ENCODE results near the gene EVL. TPM values are rescaled to one million over a fixed set of nuclear protein-coding genes. Genes with fewer than 3 reads are reported as not detected.

EVL gene
- total RNA-seq, 1 donor, result 14.4 TPM

DNA sequence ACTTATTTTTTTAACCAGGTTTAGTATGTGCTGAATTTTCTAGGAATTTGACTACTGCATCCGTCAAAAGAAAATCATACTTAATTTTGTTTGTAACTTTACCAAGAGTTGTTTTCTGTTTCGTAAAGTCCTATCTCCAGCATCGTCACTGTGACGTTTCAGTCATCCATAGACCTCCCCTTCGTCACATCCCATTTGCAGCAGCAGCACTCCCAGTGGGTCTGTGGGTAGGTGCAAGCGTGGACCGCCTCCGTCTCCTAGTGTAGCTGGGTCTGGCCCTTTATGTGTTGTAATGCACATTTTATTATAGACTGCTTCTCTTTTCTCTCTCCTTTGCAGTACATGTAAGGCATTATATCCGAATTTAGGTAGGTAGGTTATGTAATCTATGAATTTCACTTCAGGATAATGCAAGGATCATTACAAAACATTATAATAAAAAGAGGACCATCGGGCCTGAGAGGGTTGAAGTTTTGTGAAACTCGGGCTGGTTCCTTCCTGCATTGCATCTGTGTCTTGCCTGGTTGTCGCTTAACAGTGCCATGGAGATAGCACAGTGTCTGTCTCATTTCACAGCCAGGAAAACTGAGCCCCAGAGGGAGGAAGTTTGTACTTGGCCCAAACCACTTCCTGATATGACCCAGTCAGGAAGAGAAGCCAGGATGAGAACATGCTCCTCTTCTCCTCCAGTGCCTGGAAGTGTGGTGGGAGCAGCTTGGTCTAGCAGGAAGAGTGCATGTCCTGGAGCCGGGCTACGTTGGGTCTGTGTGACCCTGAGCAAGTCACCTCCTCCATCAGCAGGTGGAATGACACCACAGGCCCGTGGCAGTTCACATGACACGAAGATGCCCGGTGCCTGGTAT is 41.3 kb downstream of the EVL start:
- TF ChIP-seq, protein P1, sequence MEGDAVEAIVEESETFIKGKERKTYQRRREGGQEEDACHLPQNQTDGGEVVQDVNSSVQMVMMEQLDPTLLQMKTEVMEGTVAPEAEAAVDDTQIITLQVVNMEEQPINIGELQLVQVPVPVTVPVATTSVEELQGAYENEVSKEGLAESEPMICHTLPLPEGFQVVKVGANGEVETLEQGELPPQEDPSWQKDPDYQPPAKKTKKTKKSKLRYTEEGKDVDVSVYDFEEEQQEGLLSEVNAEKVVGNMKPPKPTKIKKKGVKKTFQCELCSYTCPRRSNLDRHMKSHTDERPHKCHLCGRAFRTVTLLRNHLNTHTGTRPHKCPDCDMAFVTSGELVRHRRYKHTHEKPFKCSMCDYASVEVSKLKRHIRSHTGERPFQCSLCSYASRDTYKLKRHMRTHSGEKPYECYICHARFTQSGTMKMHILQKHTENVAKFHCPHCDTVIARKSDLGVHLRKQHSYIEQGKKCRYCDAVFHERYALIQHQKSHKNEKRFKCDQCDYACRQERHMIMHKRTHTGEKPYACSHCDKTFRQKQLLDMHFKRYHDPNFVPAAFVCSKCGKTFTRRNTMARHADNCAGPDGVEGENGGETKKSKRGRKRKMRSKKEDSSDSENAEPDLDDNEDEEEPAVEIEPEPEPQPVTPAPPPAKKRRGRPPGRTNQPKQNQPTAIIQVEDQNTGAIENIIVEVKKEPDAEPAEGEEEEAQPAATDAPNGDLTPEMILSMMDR (IDR thresholded peaks at IDR 0.05; ENCODE audit: insufficient read depth, low read length), result no peak
- no peak for DNase-seq (ENCODE audit: low read depth)
- H3K4me3 ChIP-seq (ENCODE audit: low read depth, low read length), result no peak overlapping the region

DNA sequence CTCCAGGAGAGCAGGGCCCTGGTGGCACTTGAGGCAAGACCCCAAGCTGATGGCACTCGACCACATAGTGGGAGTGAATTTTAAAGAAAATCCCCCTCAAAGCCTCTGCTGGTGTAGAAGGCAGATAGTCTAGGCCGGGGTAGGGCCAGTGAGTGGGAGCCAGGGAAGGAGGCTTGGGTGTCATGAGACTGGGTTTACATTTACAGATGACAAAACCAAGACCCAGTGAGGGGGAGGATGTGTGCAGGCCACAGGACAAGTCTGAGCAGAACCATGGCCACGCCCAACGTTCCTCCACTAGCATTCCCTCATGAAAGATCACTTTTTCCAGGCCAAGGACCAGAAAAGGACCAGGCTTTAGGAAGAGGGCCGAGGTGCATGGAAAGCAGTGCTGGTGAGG is 42.0 kb downstream of the EVL start:
- no peak overlapping the region for H3K4me3 ChIP-seq (ENCODE audit: low read depth, low read length)
- no peak for DNase-seq (ENCODE audit: low read depth)
- TF ChIP-seq, protein P1 (IDR thresholded peaks at IDR 0.05; ENCODE audit: insufficient read depth, low read length), result no peak

DNA sequence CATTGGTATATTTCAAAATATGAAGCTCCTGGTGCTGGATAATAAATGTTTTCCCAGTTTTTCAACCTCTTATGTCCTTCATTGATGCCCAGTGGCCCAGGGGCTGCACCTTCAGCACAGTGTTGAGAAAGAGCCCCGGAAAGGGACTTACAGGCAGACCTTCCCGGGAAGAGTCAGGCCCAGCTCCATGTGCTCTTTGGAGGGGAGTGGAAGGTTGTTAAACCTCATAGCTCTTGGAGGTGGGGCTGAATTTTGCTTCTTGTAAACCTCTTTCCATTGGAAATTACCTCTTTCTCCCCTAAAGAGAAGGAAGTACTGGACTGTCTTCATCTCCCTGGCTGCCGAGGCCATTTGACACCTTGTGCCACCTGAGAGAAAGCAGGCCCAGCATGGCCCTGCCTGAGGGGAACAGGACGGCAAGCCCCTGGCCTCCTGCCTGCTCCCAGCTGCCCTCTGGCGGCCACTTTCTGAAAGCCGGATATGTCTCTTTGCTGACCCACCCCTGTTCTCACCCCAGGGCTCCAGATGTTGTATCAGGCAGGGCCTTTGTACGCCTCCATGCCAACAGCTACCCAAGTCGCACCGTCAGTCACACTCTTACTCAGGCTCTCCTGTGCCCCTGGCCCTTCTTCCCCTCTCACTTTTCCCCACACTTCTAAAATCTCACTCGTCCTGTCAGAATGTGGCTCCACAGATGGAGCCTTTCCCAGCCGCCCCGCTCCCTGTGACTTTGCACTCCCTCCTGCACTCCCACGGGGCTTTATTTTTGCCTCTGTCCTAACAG is 43.0 kb downstream of the EVL start:
- H3K4me3 ChIP-seq (ENCODE audit: low read depth, low read length), result no peak overlapping the region
- TF ChIP-seq, protein P1 (IDR thresholded peaks at IDR 0.05; ENCODE audit: insufficient read depth, low read length), result peak; percentile 91
- DNase-seq (ENCODE audit: low read depth), result peak; percentile 73

DNA sequence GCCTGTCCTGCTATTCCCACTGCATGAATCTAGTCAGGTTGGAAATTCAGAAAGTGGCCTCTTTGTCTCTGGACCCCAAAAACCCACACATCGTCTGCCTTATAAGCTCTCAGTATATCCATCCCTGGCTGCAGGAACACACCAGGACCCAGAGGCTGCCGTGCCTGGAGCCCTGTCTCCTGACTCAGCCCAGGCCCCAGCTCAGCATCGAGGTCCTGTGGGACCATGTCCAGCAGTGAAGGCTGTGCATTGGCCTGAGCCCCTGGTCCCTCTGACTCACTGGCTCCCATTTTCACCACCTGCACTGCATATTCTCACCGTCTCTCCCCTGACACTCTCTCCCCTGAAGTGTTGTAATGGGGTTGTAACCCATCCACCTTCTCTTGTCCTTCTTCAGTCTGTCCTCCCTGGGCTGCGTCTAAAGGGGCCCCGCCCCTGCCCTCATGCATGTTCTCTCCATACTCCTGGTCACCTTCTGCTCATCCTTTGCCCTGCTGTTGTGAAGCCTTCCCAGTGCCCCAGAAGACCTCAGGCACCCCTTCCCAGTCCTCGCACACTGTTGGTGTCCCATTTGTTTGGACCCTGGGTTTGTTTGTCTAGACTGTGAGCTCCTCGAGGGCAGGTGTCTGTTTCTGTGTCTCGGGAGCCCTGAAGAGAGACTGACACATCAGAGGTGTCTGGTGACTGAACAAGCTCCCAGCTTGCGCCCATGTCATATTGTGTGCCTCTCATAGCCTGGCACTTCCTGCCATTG is 43.8 kb downstream of the EVL start:
- peak; percentile 59 for DNase-seq (ENCODE audit: low read depth)
- TF ChIP-seq, protein P1 (IDR thresholded peaks at IDR 0.05; ENCODE audit: insufficient read depth, low read length), result no peak
- no peak overlapping the region for H3K4me3 ChIP-seq (ENCODE audit: low read depth, low read length)

DNA sequence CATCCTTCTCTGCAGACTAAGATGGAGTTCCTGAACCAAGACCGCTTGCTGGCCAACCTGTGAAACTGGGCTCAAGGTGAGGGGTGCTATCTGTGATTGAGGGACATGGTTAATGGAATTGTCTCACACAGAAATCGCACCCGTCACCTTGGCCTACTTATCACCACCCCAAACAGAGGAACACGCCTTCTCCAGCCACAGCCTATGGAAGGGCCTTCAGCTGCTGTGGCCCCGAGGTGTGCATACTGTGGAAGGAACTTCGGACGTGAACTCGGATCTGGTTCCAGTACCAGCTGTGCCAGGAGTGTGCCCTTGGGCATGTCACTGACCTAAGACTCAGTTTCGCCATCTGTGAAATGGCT is 44.4 kb downstream of the EVL start:
- TF ChIP-seq, protein P1 (IDR thresholded peaks at IDR 0.05; ENCODE audit: insufficient read depth, low read length), result no peak
- DNase-seq (ENCODE audit: low read depth), result no peak
- H3K4me3 ChIP-seq (ENCODE audit: low read depth, low read length), result no peak overlapping the region

DNA sequence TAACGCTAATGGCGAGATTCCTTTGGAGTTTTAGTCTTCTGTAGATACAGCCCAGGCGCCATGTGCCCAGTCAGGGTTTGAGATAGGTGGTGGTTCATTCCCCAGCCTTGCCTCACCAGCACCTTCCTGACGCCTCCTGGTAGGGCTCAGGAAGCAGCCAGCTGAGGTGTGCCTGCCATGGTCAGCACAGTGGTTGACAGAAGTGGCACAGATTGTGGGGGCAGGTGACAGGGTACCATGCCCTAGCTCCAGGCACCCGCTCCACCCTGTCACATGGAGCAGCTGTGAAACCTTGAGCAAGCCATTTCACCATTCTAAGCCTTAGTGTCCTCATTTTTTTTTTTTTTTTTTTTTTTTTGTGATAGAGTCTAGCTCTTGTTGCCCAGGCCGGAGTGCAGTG is 45.6 kb downstream of the EVL start:
- no peak overlapping the region for H3K4me3 ChIP-seq (ENCODE audit: low read depth, low read length)
- DNase-seq (ENCODE audit: low read depth), result no peak
- TF ChIP-seq, protein P1 (IDR thresholded peaks at IDR 0.05; ENCODE audit: insufficient read depth, low read length), result no peak
